DMS53 (cell line): ENCODE measurements around the gene PNN.
A peak's percentile ranks its signal among the peaks of the same experiment; 100 is the strongest.
"Not testable (repeated sequence)": the region's sequence is repeated elsewhere in the genome, so short reads cannot be mapped to it uniquely, and the experiment has no call there.

Experiments used
- DNase-seq: peaks from one replicate; lab custom pipeline; 2025; lab: John Stamatoyannopoulos, UW

Gene PNN

DNA sequence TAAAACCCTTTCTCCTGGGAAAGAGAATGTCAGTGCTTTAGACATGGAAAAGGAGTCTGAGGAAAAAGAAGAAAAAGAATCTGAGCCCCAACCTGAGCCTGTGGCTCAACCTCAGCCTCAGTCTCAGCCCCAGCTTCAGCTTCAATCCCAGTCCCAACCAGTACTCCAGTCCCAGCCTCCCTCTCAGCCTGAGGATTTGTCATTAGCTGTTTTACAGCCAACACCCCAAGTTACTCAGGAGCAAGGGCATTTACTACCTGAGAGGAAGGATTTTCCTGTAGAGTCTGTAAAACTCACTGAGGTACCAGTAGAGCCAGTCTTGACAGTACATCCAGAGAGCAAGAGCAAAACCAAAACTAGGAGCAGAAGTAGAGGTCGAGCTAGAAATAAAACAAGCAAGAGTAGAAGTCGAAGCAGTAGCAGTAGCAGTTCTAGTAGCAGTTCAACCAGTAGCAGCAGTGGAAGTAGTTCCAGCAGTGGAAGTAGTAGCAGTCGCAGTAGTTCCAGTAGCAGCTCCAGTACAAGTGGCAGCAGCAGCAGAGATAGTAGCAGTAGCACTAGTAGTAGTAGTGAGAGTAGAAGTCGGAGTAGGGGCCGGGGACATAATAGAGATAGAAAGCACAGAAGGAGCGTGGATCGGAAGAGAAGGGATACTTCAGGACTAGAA, 6.1 kb downstream of the PNN start:
- DNase-seq = no peak

DNA sequence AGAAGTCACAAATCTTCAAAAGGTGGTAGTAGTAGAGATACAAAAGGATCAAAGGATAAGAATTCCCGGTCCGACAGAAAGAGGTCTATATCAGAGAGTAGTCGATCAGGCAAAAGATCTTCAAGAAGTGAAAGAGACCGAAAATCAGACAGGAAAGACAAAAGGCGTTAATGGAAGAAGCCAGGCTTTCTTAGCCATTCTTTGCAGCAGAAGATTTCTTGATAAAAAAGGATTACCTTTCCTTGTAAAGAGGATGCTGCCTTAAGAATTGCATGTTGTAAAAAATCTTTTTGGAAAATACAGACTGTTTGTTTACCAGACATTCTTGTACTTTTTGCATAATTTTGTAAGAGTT, 6.6 kb downstream of the PNN start:
- DNase-seq = no peak

DNA sequence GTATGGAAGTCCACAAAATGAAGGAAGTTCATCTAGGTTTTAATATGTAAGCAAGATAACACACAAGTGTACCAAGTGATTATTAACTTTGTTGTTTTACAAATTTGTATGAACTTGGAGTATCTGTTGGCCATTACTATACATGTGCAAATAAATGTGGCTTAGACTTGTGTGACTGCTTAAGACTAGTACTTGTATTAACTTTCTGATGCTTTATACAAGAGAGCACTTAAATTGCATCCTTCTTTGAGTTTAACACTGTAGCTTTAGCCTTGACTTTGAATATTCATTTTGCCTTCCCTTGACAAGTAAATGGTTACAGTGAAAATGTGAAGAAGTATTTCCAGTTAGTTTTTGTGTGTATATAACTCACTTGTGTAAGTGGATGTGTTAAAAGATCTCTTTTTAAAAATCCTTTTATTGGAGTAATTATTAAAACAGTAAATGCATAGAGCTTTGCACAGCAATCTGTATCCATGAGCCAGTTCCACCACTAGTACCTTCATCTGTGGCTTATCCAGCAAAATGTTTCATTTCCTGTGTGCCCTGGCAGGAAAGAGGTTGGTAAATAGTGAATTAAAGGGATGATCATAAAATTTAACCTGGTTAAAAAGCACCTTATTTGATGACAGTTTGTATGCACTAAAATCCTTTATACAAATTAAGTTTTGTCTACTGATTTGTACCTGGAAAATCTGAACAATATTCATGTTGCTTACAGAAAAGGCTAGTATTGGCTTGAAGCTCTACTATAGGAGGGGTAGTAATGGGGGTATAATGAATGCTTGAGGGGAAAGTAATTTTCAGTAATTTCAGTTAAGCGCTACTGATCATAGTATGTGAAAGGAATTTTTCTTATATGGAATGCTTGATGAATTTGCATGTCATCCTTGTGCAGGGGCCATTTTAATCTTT, 8.0 kb downstream of the PNN start:
- DNase-seq = no peak

DNA sequence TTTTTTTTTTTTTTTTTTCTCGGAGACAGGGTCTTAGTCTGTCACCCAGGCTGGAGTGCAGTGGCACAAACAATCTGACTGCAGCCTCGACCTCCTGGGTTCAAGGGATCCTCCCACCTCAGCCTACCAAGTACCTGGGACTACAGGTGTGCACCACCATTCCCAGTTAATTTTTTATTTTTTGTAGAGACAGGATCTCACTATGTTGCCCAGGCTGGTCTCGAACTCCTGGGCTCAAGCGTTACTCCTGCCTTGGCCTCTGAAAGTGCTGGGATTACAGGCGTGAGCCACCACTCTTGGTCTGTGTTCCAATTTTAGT, 8.6 kb downstream of the PNN start:
- DNase-seq = not testable (repeated sequence)

DNA sequence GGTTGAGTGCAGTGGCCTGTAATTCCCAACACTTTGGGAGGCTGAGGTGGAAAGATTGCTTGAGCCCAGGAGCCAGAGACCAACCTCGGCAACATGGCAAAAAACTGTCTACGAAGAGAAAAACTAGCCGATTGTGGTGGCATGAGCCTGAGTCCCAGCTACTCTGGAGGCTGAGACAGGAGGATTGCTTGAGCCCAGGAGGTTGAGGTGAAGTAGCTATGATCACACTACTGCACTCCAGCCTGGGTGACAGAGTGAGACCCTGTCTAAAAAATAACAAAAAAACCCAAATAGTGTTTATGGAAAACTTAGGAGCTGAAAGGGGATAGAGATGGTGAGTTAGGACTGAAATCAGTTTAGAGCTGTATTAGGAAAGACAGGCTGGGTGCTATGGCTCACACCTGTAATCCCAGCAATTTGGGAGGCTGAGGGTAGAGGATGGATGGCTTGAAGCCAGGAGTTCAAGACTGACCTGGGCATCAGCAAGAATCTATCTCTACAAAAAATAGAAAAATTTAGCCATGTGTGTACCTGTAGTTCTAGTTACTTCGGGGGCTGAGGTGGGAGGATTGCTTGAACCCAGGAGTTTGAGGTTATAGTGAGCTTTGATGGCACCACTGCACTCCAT, 9.7 kb downstream of the PNN start:
- DNase-seq = peak; percentile 9

DNA sequence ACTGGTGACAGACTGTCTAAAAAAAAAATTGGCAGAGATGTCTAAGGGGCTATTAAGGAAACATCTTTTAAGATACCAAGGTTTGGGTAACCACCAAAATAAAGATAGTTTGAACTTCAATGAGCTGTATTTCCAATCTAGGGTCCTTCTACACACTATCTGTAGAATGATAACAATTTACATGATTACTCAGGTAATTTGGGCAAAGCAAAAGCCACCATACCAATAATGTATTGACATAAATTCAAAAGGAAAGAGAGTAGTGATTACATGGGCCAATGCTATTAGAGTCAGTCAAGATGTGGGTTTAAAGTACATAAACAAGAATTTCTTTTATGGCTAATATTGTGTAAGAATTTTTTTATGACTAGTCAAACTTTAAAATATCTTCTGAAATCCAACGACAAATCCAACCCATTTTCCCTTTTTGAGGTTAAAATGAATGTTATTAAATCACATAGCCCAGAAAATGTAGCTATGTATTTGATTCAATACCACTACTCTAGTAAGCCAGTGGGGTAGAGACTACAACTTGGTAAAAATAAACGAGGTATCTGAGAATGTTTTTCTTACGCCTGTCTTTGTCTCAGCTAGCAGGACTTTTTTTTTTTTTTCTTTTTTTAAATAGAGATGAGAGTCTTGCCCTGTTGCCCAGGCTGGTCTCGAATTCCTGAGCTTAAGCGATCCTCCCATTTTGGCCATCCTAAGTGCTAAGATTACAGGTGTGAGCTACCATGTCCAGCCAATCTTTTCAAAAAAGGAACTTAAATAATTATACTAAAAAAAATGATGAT, 10.4 kb downstream of the PNN start:
- peak; percentile 18 for DNase-seq

DNA sequence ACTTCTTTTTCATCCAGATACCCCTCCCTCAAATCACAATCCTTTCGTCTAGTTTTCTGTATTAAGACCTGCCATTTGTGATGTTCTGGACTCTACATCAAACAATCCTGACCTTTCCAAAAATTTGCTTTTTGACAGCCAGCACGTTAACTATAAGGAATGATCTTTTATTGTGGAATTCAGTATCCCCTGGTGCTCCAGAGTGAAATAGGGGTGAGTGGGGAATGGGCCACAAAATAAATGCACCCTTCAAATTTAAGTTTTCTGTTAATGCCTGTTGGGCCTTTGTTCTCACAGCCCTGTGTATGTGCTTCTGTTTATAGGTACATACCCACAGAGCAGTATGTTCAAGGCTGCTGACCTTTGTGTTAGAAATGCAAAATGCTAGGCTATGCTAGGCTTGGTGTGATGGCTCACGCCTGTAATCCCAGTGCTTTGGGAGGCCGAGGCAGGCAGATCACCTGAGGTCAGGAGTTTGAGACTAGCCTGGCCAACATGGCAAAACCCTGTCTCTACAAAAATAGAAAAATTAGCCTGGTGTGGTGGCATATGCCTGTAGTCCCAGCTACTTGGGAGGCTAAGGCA, 12.0 kb downstream of the PNN start:
- no peak for DNase-seq

DNA sequence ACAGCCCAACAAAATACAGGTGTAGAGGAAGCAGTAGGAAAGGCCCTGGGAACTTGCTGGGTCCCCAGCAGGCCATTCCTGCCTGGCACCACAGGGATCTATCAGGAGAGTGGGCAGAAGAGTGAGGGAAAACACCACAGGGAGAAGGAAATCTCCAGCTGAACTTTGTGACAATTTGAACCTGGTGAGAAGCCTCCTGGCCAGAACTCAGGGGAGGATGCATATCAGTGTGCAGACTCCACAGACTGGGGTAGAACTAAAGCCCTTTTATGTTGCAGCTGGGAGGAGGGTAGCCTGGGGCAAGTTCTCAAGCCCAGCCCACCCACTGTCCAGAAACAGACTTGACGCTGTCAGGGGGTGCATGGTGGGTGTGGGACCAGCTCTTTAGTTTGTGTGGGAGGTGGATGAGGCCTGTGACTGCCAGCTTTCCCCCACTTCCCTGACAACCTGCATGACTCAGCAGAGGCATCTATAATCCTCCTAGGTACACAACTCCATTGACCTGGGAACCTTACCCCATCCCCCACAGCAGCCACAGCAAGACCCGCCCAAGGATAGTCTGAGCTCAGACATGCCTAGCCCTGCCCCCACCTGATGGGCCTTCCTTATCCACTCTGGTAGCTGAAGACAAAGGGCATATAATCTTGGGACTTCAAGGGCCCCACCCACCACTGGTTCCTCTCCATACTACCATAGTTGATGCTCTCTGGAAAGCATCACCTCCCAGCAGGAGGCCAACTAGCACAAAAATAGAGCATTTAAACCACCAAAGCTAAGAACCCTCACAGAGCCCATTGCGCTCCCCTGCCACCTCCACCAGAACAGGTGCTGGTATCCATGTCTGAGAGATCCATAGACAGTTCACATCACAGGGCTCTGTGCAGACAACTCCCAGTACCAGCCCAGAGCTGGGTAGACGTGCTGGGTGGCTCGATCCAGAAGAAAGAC, 28.9 kb downstream of the PNN start:
- peak; percentile 9 for DNase-seq

DNA sequence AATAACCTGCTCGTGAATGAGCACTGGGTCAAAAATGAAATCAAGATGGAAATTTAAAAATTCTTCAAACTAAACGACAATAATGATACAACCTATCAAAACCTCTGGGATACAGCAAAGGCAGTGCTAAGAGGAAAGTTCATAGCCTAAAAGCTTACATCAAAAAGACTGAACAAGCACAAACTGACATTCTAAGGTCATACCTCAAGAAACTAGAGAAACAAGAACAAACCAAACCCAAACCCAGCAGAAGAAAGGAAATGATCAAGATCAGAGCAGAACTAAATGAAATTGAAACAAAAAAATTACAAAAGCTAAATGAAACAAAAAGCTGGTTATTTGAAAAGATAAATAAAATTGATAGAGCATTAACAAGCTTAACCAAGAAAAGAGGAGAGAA, 32.4 kb downstream of the PNN start:
- DNase-seq = not testable (repeated sequence)

DNA sequence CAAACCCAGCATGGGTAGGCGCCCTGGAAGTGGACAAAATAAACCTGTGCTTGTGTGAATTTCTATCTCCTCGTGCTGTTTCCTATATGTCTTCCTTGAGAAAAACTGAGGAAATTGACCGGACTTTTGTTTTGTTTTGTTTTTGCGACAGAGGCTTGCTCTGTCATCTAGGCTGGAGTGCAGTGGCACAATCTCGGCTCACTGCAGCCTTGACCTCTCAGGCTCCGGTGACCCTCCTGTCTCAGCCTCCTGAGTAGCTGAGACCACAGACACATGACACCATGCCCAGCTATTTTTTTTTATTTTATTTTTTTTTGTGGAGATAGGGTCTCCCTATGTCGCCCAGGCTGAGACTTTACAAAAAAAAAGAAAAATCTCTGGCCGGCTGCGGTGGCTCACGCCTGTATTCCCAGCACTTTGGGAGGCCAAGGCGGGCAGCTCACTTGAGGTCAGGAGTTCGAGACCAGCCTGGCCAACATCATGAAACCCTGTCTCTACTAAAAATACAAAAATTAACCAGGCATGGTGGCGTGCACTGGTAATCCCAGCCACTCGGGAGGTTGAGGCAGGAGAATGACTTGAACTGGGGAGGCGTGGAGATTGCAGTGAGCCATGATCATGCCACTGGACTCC, 36.2 kb downstream of the PNN start:
- DNase-seq = no peak

DNA sequence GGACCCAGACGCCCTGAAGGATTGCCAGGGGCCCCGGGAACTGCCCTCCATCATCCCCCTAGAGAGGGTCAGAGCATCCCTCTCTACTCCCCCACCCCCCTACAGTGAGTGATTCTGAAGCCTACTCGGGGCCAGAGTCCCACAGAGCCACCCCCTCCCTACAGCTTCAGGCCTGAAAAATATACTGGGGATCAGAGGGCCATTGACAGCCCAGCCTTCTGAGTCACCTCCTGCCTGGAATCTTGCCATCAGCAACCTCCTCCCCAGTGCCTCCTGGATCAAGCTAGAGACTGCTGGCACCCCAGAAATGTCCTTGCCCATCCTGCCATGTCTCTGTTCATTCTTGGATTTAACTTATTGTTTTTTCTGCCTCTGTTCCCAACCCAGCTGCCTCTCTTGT, 37.0 kb downstream of the PNN start:
- DNase-seq = no peak

DNA sequence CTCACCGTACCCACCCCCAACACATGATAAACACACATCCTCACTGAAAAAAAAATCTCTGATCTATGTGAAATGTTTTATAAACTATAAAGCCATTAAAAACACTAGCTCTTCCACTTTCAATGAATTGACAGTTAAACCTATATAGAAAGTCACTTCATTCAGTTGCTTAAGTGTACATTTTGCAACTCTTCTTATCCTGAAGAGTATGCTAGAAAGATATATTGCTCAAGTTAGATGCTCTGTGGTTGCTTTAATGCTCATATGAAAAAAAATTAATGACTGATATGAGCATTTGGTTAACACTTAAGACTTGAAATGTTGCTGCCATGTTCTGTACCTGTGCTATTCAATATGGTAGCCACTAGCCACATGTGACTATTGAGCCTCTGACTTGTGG, 37.6 kb downstream of the PNN start:
- DNase-seq = no peak

DNA sequence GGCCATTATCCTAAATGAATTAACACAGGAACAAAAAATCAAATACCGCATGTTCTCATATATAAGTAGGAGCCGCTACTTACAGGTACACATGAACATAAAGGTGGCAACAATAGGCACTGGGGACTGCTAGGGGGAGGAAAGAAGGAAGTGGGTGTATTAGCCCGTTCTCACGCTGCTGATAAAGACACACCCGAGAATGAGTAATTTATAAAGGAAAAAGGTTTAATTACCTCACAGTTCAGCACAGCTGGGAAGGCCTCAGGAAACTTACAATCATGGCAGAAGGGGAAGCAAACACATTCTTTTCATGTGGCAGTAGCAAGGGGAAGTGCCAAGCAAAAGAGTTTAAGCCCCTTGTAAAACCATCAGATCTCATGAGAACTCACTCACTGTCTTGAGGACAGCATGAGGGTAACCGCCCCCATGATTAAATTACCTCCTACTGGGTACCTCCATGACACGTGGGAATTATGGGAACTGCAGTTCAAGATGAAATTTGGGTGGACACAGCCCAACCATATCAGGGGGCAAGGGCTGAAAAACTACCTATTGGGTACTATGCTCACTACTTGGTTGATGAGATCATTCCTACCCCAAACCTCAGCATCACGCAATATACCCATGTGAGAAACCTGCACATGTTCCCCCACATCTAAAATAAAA, 42.3 kb downstream of the PNN start:
- DNase-seq = no peak

DNA sequence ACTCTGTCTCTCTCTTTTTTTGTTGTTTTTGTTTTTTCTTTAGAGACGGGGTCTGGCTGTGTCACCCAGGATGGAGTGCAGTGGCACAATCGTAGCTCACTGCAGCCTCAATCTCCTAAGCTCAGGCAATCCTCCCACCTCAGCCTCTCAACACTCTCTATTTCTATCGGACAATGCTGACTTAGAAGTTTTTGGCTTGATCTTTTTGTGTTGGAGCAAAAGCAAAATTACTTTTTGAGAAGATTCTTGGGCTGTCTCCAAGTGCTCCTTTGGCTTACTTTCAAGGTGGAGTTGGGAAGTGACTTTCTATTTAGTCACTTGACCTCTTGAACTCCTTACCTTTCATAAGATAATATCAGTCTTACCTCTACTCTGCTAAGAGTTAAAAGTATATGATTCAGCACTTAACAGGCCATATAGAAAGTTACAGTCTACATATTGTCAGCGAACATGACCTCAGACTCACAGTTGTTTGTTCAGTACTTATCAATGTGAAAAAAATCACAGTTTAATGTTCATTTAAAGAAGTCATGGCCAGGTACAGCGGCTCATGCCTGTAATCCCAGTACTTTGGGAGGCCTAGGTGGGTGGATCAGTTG, 43.2 kb downstream of the PNN start:
- peak; percentile 2 for DNase-seq

DNA sequence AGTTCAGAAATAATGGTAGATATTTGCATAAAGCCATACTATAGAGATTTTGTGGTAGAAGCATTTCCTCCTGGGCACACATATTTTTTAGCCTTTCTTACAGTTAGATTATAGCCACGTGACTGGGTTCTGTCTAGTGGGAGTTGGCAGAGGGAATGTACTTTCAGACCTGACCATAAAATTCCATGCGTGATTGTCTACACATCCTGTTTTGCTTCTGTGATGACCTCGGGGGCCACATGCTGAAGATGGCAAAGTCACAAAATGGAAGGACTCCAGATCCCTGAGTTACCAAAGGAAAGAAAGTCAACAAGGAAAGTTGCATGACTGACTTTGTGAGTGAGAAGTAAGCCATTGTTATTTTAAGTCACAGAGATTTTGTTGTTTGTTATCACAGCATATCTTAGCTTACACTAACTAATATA, 44.0 kb downstream of the PNN start:
- no peak for DNase-seq

DNA sequence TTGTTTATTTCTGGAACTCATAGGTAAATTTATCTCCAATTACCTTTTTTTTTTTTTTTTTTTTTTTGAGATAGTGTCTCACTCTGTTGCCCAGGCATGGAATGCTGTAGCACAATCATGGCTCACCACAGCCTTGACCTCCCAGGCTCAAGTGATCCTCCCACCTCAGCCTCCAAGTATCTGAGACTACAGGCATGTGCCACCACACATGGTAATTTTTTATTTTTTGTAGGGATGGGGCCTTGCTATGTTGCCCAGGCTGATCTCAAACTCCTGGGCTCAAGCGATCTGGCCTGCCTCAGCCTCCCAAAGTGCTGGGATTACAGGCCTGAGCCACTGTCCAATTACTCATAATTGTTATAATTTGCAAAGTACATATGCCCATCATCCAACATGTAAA, 45.4 kb downstream of the PNN start:
- DNase-seq = not testable (repeated sequence)

DNA sequence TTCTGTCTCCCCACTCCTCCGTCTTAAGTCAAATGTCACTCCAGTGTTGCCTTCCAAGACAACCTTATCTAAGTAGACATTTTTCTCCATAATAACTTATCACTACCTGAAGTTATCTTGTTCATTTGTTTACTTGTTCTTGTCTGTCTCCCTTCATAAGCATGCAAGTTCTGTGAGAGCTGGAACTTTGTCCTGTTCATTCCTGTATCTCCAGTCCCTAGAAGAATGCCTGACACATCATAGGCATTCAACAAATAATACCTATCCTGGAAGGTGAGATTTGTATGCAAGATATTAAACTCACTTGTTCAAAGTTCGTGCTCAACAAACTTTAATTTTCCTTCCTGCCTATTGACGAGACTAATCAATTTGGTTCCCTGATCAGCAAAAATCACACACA, 53.0 kb downstream of the PNN start:
- no peak for DNase-seq

DNA sequence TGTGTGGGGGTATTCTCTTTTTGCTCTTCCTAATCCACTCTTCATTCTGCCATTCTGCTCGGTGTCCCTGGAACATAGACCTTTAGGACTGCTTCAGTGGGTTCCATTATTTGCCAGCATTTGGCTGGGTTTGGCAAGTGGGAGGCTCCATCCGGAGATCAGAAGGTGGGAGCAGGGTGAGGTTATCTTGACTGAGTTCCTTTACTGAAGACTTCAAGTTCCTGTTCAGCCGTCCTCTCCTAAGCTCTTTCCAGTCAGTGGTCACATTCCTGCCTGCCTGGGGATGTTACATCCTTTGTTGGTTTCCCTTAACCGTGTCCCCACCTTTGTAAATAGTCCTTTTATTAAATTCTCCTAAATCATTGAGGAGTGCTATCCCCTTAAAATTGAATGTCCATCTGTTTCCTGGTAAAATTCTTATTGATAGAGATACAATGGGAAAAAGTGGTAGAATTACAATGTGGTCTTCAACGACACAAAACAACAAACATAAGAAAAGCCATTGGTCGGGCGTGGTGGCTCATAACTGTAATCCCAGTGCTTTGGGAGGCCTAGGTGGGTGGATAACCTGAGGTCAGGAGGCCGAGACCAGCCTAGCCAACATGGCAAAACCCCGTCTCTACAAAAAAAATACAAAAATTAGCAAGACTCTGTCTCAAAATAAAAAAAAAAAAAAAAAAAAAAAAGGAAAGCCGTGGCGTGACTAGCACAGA, 53.6 kb downstream of the PNN start:
- no peak for DNase-seq

DNA sequence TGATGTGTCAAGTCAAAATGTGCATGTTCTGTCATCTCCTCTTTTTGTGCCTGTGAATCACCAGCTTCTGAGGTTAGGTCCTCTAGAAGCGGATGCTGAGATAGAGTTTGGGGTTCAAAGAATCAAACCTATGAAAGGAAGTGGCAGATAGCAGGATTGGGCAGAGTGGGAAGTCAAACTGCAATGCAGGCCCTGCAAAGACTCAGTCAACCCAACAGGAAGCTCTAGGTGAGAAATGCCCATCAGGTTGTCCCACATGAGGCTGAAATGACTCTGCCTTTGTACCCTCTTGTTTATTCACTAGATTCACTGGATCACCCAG, 54.1 kb downstream of the PNN start:
- no peak for DNase-seq
